ENCODE results near the gene HHIPL1.

Gene HHIPL1

DNA sequence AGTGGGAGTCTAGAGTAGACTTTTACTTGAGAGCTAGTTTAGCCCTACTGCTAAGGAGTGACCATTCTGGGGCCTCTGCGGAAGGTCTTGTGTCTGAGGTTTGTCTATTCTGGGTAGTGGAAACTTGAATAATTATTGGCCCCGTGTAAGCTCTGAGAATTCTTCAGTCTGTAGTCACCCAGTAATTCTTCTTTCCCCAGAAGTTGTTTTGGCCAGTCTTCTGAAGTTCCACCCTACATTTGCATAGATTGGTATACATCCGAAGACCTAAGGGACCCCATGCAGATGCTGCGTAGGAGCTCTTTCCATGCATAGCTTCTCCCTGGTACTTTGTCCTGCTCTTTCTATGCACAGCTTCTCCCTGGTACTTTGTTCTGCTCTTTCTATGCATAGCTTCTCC is 52.0 kb downstream of the HHIPL1 start:
- no peak for DNase-seq

DNA sequence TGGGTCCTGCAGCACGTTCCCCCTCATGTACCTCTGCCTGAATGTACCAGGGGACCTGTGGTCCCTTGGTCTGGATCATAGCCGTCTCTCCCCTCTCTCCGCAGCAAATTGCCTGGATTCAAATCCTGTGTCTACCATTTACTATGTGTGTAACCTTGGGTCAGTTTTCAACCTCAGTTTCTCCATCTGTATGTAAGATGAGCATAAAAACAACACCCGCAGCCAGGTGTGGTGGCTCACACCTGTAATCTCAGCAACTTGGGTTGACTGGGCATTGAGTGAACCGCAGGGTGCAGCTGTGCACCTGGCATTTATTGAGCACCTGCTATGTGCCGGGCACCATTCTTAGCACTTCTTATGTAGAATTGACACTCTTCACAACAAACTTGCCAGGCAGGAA is 53.3 kb downstream of the HHIPL1 start:
- DNase-seq, result no peak

DNA sequence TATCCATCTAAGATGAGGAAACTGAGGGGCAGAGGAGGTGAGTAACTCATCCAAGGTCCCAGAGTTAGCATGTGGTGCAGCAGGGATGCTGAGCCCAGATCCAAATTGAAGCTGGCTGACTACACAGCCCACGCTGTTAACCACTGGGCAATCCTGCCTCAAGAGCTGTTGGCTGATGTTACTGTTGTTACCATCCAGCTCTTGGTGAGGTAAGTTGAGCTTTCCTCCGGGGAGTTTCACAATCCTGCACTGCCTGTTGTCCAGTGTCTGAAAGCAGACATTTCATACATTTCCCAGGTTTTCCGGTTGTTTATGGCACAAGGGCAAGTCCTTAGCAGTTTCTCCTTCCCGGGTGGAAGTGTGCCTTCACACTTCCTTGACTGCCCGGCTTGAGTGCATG is 53.7 kb downstream of the HHIPL1 start:
- DNase-seq, result no peak

DNA sequence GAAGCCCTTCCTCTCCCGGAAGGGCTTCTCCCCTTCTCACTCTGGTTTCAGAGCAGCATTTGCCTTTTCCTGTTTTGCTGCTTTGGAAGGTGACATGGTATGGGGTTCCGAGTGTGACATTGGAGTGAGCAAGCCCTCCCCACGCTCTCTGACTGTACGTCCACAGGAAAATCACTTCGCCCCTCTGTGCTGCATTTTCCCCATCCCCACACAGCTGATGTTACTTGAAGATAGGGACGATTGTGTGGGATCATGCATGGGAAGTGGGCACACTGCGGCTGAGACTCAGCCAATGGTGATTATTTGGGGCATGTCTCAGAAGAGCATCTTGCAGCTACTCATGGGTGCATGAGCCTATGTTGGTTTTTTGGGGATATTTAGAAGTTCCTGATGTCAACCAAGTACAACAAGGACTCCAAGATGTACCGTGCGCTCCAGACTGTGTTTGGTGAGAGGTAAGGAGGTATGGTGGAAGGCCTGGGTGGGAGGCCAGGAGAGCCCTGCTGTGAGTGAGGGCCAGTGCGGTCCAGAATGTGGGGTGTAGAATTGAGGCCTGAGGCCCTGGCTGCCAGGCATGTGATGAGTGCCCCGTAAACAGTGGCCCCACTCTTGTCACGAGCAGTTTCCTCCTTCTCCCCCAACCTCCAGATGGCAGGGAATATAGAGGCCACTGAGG is 54.3 kb downstream of the HHIPL1 start:
- no peak for DNase-seq

DNA sequence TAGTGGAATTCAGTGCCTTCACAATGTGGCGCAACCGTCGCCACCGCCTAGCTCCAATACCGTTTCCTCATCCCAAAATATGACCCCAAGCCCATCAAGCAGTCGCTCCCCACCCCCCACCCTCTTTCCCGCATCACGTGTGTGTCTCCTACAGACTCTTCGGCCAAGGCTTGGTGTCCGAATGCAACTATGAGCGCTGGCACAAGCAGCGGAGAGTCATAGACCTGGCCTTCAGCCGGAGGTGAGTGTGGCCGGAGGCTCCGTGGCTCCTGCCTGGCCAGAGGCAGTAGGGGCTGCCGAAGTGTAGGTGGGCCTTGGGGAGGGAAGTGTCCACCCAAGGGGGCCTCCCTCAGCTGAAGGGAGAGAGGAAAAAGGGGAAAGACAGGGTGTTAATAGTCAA is 54.9 kb downstream of the HHIPL1 start:
- DNase-seq, result no peak

DNA sequence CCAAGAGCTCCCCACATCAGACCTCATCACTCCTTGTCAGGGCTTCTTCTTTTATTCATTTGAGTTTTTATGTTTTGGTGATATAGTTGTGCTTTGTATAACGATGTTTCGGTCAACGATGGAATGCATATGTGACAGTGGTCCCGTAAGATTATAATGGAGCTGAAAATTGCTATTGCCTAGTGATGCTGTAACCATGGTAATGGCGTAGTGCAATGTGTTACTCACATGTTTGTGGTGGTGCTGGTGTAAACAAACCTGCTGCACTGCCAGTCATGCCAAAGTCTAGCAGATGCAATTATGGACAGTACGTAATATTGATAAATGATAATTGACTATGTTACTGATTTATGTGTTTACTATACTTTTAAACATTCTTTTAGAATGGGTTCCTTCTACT is 55.5 kb downstream of the HHIPL1 start:
- no peak for DNase-seq

DNA sequence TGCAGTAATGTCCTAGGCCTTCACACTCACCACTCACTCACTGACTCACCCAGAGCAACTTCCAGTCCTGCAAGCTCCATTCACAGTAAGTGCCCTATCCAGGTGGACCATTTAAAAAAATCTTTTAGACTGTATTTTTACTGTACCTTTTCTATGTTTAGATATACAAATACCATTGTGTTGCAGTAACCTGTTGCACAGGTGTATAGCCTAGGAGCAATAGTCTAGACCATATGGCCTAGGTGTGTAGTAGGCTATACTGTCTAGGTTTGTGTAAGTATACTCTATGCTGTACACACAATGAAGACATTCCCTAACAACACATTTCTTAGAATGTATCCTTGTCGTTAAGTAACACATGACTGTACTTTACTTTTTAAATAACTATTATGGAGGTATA is 56.3 kb downstream of the HHIPL1 start:
- no peak for DNase-seq

DNA sequence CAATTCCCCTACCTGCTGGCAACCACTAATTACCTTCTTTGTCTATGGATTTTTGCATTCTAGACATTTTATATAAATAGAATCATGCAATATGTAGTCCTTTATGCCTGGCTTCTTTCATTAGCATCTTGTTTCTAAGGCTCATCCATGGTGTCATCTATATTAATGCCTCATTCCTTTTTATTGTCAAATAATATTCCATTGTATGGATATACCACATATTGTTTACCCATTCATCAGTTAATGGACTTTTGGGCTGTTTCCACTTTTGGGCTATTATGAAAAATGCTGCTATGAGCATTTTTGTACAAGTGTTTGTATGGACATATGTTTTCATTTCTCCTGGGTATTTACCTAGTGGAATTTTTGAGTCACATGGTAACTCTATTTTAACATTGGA is 57.2 kb downstream of the HHIPL1 start:
- DNase-seq, result no peak

DNA sequence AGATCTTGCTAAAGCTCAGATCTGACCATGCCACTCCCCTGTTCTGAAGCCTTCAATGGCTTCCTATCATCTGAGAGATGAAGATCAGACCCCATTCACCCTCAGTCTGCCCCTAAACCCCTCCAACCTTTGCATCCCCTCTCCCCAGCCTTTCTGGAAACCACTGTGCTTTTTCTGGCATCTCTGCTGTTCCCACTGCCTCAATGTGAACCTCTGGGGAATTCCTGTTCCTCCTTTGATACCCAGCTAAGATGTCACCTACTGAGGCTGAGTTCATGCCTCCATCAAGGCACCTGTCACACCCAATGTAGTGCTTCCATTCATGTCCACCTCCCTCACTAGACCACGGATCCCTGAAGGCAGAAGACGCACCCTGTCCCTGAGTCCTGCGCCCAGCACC is 58.5 kb downstream of the HHIPL1 start:
- no peak for DNase-seq

DNA sequence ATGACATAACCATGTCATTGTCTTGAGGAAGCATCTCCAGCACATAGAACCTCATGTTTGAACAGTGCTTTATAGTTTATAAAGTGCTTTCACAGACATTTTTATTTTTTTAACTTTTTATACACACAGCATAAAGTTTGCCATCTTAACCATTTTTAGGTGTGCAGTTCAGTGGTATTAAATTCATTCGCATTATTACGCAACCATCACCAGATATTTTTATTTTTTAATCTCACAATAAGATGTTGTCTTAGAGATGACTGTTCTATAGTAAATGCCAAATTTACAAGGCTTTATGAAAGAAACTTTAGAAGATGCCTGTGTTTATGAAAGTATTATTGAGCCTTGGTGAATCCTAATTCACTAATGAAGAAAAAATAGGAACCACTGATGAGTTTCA is 59.1 kb downstream of the HHIPL1 start:
- no peak for DNase-seq

DNA sequence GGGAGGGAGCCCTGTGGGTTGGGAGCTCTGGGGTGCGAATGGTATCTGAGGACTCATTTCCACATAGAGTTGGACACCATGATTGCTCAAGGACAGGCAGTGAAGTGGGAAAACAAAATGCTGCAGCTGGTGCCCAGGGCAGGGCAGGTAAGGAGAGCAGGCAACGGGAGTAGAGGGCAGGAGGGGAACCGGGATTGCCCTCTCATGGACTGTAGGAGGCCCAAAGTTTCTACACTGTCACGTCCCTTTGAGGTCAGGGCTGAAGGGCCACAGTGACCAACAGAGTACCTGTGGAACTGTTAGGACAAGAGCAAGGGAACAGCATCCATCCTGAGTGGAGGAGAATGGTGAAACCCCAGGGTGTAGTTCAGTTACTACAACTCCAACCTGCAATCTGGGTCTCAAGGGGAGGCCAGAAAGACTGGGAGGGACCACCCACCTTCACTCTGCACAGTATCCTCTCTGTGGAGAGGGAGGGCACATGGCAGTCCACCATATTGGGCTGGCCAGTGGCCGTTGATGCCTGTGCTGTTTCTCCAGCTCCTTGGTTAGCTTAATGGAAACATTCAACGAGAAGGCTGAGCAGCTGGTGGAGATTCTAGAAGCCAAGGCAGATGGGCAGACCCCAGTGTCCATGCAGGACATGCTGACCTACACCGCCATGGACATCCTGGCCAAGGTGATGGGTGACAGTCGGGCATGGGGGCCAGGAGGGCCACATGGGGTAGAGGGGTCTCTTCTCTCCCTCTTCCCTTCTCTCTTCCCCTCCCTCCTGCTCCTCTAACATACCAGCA is 61.4 kb downstream of the HHIPL1 start:
- no peak for DNase-seq

DNA sequence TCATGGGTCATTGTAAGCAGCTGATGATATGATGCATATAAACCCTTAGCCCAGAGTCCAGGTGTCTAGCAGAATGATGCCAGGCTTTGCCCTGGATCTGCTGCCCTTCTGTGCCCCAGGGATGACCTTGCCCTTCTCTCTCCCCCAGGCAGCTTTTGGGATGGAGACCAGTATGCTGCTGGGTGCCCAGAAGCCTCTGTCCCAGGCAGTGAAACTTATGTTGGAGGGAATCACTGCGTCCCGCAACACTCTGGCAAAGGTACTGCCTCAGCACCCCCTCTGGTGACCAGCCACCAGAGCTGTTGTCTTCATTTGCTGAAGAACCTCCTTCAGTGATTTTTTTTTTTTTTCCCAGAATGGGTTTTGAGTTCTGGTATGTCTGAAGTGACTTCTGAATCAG is 62.5 kb downstream of the HHIPL1 start:
- DNase-seq, result no peak

DNA sequence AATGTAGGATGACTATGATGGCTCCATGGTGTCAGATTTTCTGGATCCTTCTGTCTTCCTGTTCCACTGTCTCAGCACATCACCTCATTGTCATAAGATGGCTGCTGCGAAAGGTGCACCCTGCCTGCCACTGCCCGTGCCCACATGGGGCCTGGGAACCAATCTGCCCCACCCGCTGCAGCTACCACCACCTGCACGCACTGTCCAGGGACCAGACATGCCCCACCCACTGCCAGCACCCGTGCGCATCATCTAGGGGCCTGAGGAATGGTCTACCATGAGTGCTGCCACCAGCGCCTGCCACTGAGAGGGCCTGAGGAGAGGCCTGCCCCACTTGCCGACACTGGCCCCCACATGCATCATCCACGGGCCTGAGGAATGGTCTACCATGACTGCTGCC is 63.0 kb downstream of the HHIPL1 start:
- DNase-seq, result no peak

DNA sequence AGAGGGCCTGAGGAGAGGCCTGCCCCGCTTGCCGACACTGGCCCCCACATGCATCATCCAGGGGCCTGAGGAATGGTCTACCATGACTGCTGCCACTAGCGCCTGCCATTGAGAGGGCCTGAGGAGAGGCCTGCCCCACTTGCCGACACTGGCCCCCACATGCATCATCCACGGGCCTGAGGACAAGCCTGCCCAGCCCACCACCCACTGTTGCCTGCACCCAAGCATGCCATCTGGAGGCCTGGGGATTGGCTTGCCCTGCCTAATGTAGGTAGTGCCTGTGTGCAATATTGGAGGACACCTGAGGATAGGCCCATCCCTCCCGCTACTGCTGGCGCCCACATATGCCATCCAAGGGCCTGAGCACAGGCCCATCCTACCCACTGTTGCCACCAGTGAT is 63.5 kb downstream of the HHIPL1 start:
- no peak for DNase-seq

DNA sequence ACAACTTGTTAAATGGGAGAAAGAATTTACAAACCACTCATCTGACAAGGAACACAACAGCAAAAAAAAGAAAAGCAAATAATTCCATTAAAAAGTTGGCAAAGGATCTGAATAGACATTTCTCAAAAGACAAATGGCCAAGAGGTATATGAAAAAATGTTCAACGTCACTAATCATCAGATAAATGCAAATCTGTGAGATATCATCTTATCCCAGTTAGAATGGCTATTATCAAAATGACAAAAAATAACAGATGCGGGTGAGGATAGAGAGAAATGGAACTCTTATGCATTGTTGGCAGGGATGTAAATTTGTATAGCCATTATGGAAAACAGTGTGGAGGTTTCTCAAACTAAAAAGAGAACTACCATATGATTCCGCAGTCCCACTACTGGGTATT is 69.0 kb downstream of the HHIPL1 start:
- no peak for DNase-seq

DNA sequence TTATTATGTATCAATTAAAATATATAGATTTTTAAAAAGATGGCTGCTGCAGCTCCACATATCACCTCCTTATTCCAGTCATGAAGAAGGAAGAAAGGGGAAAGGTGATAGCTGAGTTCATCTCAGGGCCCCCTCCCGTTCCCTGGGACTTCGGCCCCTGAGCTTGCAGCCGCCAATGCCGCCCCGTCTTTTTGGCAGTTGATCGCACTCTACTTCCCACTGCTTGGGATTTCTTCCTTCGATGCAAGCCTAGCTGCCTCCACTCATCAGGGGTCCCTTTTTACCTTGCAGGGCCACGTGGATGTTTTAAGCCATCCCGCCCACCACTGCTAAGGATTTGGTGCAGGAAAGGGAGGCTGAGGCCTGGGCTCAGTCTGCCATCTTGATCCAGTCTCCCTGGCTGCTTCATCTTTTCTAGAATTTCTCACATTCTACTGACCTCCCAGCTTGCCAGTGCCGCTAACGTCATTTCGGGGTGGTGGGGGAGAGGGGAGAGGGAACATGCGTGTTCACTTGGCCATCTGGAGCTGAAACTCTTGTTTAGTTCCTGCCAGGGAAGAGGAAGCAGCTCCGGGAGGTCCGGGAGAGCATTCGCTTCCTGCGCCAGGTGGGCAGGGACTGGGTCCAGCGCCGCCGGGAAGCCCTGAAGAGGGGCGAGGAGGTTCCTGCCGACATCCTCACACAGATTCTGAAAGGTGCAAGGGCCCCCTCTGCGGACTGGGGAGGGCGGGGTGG is 70.5 kb downstream of the HHIPL1 start:
- no peak for DNase-seq

DNA sequence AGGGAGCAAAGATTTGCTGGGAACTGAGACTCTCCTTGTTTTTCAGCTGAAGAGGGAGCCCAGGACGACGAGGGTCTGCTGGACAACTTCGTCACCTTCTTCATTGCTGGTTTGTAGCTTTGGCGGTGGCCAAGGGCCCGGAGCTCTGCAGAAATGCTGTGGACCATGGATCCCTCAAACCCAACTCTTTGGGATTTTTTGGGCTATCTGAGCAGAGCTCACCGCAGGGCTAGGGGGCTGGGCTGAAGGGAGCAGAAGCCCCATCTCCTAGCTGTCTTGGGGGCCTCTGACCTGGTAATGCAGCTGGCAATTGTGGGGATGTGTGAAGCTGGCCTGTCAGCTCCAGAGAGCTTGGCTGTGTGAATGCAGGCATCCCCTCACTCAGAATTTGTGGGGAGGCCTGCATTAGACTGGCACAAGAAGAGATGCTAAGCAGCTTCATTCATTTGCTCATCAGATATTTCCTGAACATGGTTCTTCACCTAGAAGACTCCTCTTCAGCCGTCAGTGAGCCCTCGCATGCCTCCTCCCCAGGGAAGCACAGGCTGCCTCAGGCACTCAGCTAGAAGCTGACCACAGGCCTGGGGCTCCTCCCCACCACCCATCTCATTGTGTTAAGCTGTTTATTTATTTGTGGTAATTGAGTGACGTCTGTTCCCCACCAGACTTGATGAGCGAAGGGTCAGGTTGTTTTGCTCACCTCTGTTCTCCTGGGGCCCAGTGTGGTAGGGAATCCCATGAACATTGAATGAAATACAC is 71.3 kb downstream of the HHIPL1 start:
- no peak for DNase-seq

DNA sequence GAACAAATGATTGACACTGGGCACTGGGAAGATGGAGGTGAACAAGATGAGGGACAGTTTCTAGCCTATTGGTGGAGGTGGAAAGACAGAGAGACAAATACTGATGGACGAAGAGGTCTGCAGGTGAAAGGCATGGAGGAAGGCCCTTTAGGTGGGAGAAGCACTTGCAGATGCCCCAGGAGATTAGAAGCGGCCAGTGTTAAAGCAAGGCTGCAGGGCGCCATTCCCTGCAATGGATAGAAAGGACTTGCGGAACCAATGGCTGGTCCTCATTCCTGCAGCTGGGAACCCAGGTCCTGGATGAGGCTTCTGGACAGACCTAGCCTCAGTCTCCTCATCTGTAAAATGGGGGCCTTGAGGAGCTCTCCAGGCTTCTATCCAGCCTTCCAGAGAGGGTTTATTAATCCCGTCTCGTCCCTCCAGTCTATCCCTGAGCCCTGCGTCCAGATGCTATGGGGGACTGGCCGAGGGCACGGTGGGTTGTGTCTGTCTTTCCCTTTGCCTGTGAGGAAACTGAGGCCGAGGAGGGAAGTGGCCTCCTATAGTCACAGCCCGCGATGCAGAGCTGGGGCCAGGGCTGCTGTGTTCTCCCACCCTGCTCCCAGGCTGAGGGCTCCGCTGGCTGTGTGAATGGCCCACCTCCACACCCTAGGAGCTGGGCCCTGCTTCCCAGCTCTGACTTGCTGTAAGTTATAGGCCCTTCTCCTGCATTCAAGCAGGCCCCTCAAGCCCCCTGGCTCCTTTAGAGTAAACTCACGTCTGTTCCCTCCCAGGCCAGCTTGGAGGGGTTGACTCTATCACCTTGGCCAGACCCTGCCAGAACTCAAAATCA is 72.1 kb downstream of the HHIPL1 start:
- DNase-seq, result no peak

DNA sequence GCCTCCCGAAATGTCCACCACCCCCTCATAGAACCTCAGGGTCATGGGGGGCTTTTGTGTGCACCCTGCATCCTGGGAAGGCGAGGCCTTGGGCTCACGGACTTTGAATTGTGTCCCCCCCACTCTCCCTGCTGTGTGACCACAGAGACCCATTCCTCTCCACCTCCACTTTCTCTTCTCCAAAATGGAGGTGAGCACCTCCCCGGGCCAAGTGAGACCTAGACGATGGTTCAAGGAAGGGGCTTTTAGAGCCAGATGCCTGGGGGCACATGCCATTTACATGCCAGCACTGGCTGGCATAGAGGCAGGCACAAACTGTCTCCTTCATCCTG is 72.7 kb downstream of the HHIPL1 start:
- DNase-seq, result no peak

DNA sequence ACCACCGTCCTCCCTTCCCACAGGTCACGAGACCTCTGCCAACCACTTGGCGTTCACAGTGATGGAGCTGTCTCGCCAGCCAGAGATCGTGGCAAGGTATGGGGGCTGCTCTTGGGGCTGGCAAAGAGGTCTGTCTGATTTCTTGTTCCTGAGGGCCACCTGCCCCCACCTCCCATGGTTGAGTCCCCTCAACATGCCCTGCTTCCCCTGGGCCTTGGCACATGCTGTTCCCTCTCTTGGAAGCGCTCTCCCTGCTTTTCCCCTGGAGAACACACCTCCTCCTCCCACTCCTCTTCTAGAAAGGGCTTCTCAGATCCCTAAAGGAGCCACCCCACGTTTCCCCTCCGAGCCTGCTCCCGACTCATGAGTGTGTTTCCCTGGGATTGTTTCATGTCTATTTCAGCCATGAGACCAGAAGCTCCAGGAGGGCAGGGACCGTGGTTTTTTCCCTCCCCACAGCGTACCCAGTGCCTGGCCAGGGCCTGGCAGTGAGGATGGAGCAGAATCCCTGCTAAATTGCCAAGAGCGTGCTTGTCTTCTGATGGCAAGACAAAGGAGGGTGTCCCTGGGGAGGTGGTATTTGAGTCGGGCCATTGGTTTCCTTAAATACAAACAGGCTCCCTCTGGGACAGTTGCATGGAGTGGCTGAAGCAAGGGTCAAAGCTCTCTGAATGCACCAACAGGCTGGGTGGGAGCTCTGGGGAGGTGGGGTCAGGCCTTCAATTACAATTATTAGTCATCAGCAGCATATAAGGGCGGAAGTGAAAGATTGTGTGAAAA is 73.3 kb downstream of the HHIPL1 start:
- DNase-seq, result no peak

DNA sequence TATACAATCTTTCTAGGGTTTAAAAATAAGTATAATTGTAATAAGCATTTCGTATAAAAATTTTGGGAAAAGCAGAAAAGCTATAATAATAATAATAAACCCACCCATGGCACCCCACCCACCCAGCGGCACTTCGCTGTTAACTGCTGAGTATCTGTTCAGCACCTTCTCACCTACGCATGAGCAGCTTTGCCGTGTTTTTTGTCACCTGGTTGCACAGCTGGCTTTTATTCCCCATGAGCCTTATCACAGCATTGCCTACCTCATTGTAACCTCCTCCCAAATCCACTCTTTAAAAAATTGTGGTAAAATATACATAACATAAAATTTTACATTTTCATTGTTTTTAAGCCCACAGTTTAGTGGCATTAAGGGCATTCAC is 73.9 kb downstream of the HHIPL1 start:
- no peak for DNase-seq
